GM23338 (cell line): ENCODE measurements around the gene DPP3. TPM values are rescaled to one million over a fixed set of nuclear protein-coding genes. Genes with fewer than 3 reads are reported as not detected.

Experiments used
- ATAC-seq: fragments of 200-7000 bp; cut with Tn5 transposase; 3 replicates; pipeline ENCODE4 v1.9.1; 2020
- DNase-seq: peaks from one replicate; pipeline ENCODE4 v3.0.0-alpha.2; 2015; ENCODE audit warnings: low spot score
- H2AFZ ChIP-seq: fragments of 200-600 bp; sonication (generic); 2 replicates; pipeline ENCODE4 v1.8.0; 2016; ENCODE audit warnings: antibody characterized with exemption, mild to moderate bottlenecking, moderate library complexity
- H3F3A ChIP-seq: fragments of 200-600 bp; sonication (generic); replicated peaks from 2 replicates; pipeline ENCODE4 v1.8.0; 2017; ENCODE audit warnings: antibody characterized with exemption, mixed run types, low read depth
- H3K27ac ChIP-seq: fragments of 200-600 bp; sonication (generic); 2 replicates; pipeline ENCODE4 v1.6.1; 2016; ENCODE audit warnings: low read depth
- H3K27me3 ChIP-seq: fragments of 200-600 bp; sonication (generic); 2 replicates; pipeline ENCODE4 v1.8.0; 2016; ENCODE audit warnings: mild to moderate bottlenecking, mixed run types, moderate library complexity; ENCODE audit not compliant: insufficient read depth
- H3K36me3 ChIP-seq: fragments of 200-600 bp; sonication (generic); 2 replicates; pipeline ENCODE4 v1.8.0; 2016; ENCODE audit warnings: mild to moderate bottlenecking; ENCODE audit not compliant: insufficient read depth
- H3K4me1 ChIP-seq: fragments of 200-600 bp; sonication (generic); 2 replicates; pipeline ENCODE4 v1.8.0; 2016; ENCODE audit warnings: mild to moderate bottlenecking, moderate library complexity; ENCODE audit not compliant: insufficient read depth
- H3K4me2 ChIP-seq: fragments of 200-600 bp; sonication (generic); 2 replicates; pipeline ENCODE4 v1.7.1; 2017; ENCODE audit warnings: mixed run types
- H3K4me3 ChIP-seq: fragments of 200-600 bp; sonication (generic); 2 replicates; pipeline ENCODE4 v1.6.1; 2016; ENCODE audit warnings: mixed run types
- H3K79me2 ChIP-seq: fragments of 200-600 bp; sonication (generic); replicated peaks from 2 replicates; pipeline ENCODE4 v1.8.0; 2017; ENCODE audit warnings: mild to moderate bottlenecking; ENCODE audit not compliant: insufficient read depth
- H3K9me2 ChIP-seq: fragments of 200-600 bp; sonication (generic); 2 replicates; pipeline ENCODE4 v1.8.0; 2017; ENCODE audit not compliant: insufficient read depth
- H4K20me1 ChIP-seq: fragments of 200-600 bp; sonication (generic); replicated peaks from 2 replicates; pipeline ENCODE4 v1.8.0; 2017; ENCODE audit warnings: mild to moderate bottlenecking; ENCODE audit not compliant: insufficient read depth
- H3K27ac Mint-ChIP-seq: 2 replicates; pipeline ENCODE4 v1.8.0; 2020; ENCODE audit warnings: inconsistent platforms, mild to moderate bottlenecking, moderate library complexity, mixed read lengths
- H3K27me3 Mint-ChIP-seq: 3 replicates; pipeline ENCODE4 v1.8.0; 2022; ENCODE audit warnings: low read depth, mild to moderate bottlenecking, moderate library complexity, mixed read lengths, inconsistent platforms; ENCODE audit not compliant: insufficient read depth, poor library complexity
- H3K36me3 Mint-ChIP-seq: 3 replicates; pipeline ENCODE4 v1.8.0; 2021; ENCODE audit warnings: low read depth, mild to moderate bottlenecking, inconsistent platforms, moderate library complexity, mixed read lengths
- H3K4me1 Mint-ChIP-seq: 3 replicates; pipeline ENCODE4 v1.8.0; 2020; ENCODE audit warnings: mild to moderate bottlenecking, inconsistent platforms, mixed read lengths
- H3K4me3 Mint-ChIP-seq: 3 replicates; pipeline ENCODE4 v1.8.0; 2021; ENCODE audit warnings: moderate library complexity, mild to moderate bottlenecking, inconsistent platforms, mixed read lengths
- H3K9me3 Mint-ChIP-seq: 3 replicates; pipeline ENCODE4 v1.8.0; 2020; ENCODE audit warnings: moderate library complexity, mild to moderate bottlenecking, inconsistent platforms, mixed read lengths
- CTCF ChIP-seq, 2 experiments: fragments of 200-600 bp in 1 of 2; sonication (generic) in 1 of 2; conservative IDR thresholded peaks; 2 replicates each; pipeline versions ENCODE4 v1.5.1 to v1.6.1; 2016 to 2017; ENCODE audit warnings: antibody characterized with exemption in 2 of 2, low read depth in 2 of 2, mild to moderate bottlenecking in 2 of 2, moderate library complexity in 1 of 2
- ETS1 ChIP-seq: IDR thresholded peaks from 2 replicates; pipeline ENCODE4 v1.6.1; 2016; ENCODE audit warnings: antibody characterized with exemption
- EZH2phosphoT487 ChIP-seq: fragments of 200-600 bp; sonication (generic); IDR thresholded peaks from one replicate; pipeline ENCODE4 v1.8.1; 2018; ENCODE audit warnings: antibody characterized with exemption; ENCODE audit not compliant: unreplicated experiment
- POLR2AphosphoS5 ChIP-seq: IDR thresholded peaks from 2 replicates; pipeline ENCODE4 v1.6.1; 2016; ENCODE audit warnings: antibody characterized with exemption, low read depth
- REST ChIP-seq: IDR thresholded peaks from one replicate; pipeline ENCODE4 v1.6.1; 2018; ENCODE audit warnings: antibody characterized with exemption; ENCODE audit not compliant: unreplicated experiment
- ZNF462 ChIP-seq: fragments of 250-450 bp; sonication (Bioruptor Pico); IDR thresholded peaks from 2 replicates; pipeline ENCODE4 v1.5.0; 2020; ENCODE audit warnings: mild to moderate bottlenecking, moderate library complexity
- polyA plus RNA-seq: library from polyadenylated mRNA; unstranded; fragments of >200 nt; fragmentation: Nextera tagmentation; extraction: Ambion mirVana; gene quantifications from 2 replicates; pipeline ENCODE4 v1.2.1, GENCODE V29; 2016
- total RNA-seq: library from RNA; depleted of rRNA; stranded (reverse); fragments of >200 nt; shearing (Covaris generic); gene quantifications from 2 replicates; pipeline ENCODE4 v1.2.3, GENCODE V29; 2014

The DPP3 gene
- total and polyA plus RNA-seq, 2 experiments from 2014 or later, result 22.7 to 85.9 TPM

GRCh38 chr11:66438504-66439466, 41.4 kb upstream of the DPP3 start, which contains the start of gene MRPL11:
MRPL11 (minus strand) TSS chr11:66438848; CDS start chr11:66438754, 94 bp downstream.
- DNase-seq (peak; percentile 98), ATAC-seq (peak; percentile 97)
- peaks cover 11% of the 10 kb centered on the region for H3K27me3 Mint-ChIP-seq
- Histone ChIP-seq H3K79me2 (peaks cover 16% of the 10 kb centered on the region), H2AFZ (peak within 1 kb of the TSS; percentile 23; the same call in 1 of the 2 replicates), H3K4me2 (peak within 1 kb of the TSS; percentile 83), H3K27ac (peak within 1 kb of the TSS; percentile 76), H3K36me3 (peaks cover 11% of the 10 kb centered on the region; the same call in 1 of the 2 replicates), H3F3A (peaks cover 2% of the 10 kb centered on the region; the same call in 1 of the 2 replicates), H3K27me3 (no peaks in the 10 kb centered on the region), H3K9me2 (no peaks in the 10 kb centered on the region), H3K4me1 (peaks cover 7% of the 10 kb centered on the region; the same call in 1 of the 2 replicates), H4K20me1 (no peaks in the 10 kb centered on the region), H3K4me3 (peak within 1 kb of the TSS; percentile 73)
- H3K4me1 Mint-ChIP-seq, result peaks cover 6% of the 10 kb centered on the region; the same call in 2 of the 3 replicates
- H3K4me3 Mint-ChIP-seq, result peak within 1 kb of the TSS; percentile 93
- peak; percentile 62 to 89 for TF ChIP-seq CTCF (conservative IDR thresholded peaks at IDR 0.05; ENCODE audit: low read depth in 2 of 2)
- TF ChIP-seq POLR2AphosphoS5, result peak; percentile 64
- peak; percentile 90 for TF ChIP-seq ETS1
- TF ChIP-seq REST, result no peak
- TF ChIP-seq ZNF462, result no peak
- no peak for TF ChIP-seq EZH2phosphoT487
- peaks cover 60% of the 10 kb centered on the region for H3K36me3 Mint-ChIP-seq
- H3K27ac Mint-ChIP-seq, result peak within 1 kb of the TSS; percentile 100
- H3K9me3 Mint-ChIP-seq, result peaks cover 32% of the 10 kb centered on the region
